ENCODE data around the gene HOTAIR. TPM values are rescaled to one million over a fixed set of nuclear protein-coding genes. Genes with fewer than 3 reads are reported as not detected.

HOTAIR gene
- total and polyA plus RNA-seq, 2 donors (not counting 3 experiments of a cell fraction or from before 2014, with no cell fraction given), result not detected

- Histone ChIP-seq H3K4me2 (ENCODE audit: insufficient read depth, low read length) (no peak overlapping the region), H2AFZ (ENCODE audit: low read depth, low read length) (no peak overlapping the region), H3K4me1 (ENCODE audit: control insufficient read depth, extremely low read depth, insufficient read depth, low read length) (no peaks in the 10 kb centered on the region), H4K20me1 (replicated peaks; ENCODE audit: control insufficient read depth, extremely low read depth, insufficient read depth, low read length) (no peaks in the 10 kb centered on the region), H3K9ac (replicated peaks; ENCODE audit: extremely low read depth, insufficient read depth, low read length) (no peak overlapping the region), H3K9me3 (replicated peaks; ENCODE audit: control insufficient read depth, insufficient read depth, low read length) (no peaks in the 10 kb centered on the region), H3K79me2 (ENCODE audit: control insufficient read depth, insufficient read depth, low read length) (no peaks in the 10 kb centered on the region), H3K4me3 (replicated peaks in 1 of 3; ENCODE audit: insufficient read depth in 1 of 3, low read depth in 1 of 3, low read length in 3 of 3) (no peak overlapping the region), H3K36me3 (ENCODE audit: control insufficient read depth in 2 of 2, extremely low read depth in 1 of 2, insufficient read depth in 2 of 2, low read length in 2 of 2) (no peaks in the 10 kb centered on the region), H3K9me1 (replicated peaks; ENCODE audit: control insufficient read depth, extremely low read depth, insufficient read depth, low read length) (no peaks in the 10 kb centered on the region), H3K27me3 (ENCODE audit: control insufficient read depth in 2 of 2, insufficient read depth in 2 of 2, low read length in 2 of 2) (peaks cover 88 to 98% of the 10 kb centered on the region in 2 experiments), H3K27ac (ENCODE audit: insufficient read depth, low read depth, low read length) (no peak overlapping the region)
- dilution Hi-C loops (cut with MboI; ENCODE audit: extremely low pct_ligation_motif_present, low sequenced_read_pairs) (no loop called here), intact Hi-C loops (cut with micrococcal nuclease) (no loop called here)
- CTCF ChIA-PET, result interaction anchor here (0.6 to 1.1 kb wide), 2 partner anchors 15 to 232 kb away, joined by 4 read pairs; no protein-coding TSS in a partner anchor
- POLR2A ChIA-PET, result no interaction called here
- DNase-seq (ENCODE audit: low read depth, low spot score) (no peak), FAIRE-seq (no peak)
- BruUV-seq (replicated peaks), result no TSS peak
- no peak for TF ChIP-seq MYC (IDR thresholded peaks at IDR 0.05; ENCODE audit: low read depth, low read length)
- peak; percentile 90 for TF ChIP-seq EZH2 (IDR thresholded peaks at IDR 0.05; ENCODE audit: borderline replicate concordance, low read depth, low read length, severe bottlenecking)
- no peak for TF ChIP-seq GATA2 (IDR thresholded peaks at IDR 0.05; ENCODE audit: insufficient read depth, insufficient read length, low read depth, low read length)
Measured at GRCh38 chr12:53973236-53974042, 1.3 kb downstream of the HOTAIR start.

DNA sequence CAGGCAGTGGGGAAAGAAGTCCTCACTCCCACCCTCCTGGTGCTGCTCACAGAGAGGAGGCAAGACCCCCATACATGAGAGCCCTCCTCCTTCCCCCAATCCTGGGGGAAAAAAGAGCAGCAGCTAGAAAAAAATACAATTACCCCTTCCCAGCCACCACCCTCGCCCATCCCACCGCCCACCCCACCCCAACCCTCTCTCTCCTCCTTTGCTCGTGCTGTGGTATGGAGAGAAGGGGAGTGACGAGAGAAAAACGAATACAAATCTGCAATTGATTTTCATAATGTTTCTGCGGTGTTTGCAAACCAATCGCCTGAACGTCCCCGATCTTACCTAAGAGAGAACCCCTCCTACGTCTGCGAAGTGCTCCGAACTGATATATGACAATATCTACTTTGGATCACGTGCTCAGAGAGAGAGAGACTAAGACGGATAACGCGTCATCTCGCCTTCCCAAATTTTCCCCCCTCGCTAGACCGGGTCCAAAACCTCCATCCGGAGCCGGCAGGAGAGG, 2.0 kb downstream of the HOTAIR start, which contains the start of gene HOXC11:
Gene HOXC11, plus strand, starts transcription at position 405 of the 514 bp plus-strand sequence. CDS start 116 bp downstream, outside the sequence.
- Histone ChIP-seq H3K27ac (ENCODE audit: insufficient read depth, low read depth, low read length) (no peak within 1 kb of the TSS), H3K4me1 (ENCODE audit: control insufficient read depth, extremely low read depth, insufficient read depth, low read length) (no peaks in the 10 kb centered on the region), H3K27me3 (ENCODE audit: control insufficient read depth in 2 of 2, insufficient read depth in 2 of 2, low read length in 2 of 2) (peaks cover 89 to 99% of the 10 kb centered on the region in 2 experiments), H4K20me1 (replicated peaks; ENCODE audit: control insufficient read depth, extremely low read depth, insufficient read depth, low read length) (no peaks in the 10 kb centered on the region), H3K9me3 (replicated peaks; ENCODE audit: control insufficient read depth, insufficient read depth, low read length) (no peaks in the 10 kb centered on the region), H3K79me2 (ENCODE audit: control insufficient read depth, insufficient read depth, low read length) (no peaks in the 10 kb centered on the region), H3K4me2 (ENCODE audit: insufficient read depth, low read length) (no peak within 1 kb of the TSS), H2AFZ (ENCODE audit: low read depth, low read length) (no peak within 1 kb of the TSS), H3K9ac (replicated peaks; ENCODE audit: extremely low read depth, insufficient read depth, low read length) (no peak within 1 kb of the TSS), H3K9me1 (replicated peaks; ENCODE audit: control insufficient read depth, extremely low read depth, insufficient read depth, low read length) (no peaks in the 10 kb centered on the region), H3K36me3 (ENCODE audit: control insufficient read depth in 2 of 2, extremely low read depth in 1 of 2, insufficient read depth in 2 of 2, low read length in 2 of 2) (no peaks in the 10 kb centered on the region), H3K4me3 (replicated peaks in 1 of 3; ENCODE audit: insufficient read depth in 1 of 3, low read depth in 1 of 3, low read length in 3 of 3) (no peak within 1 kb of the TSS)
- intact Hi-C loops (cut with micrococcal nuclease) (no loop called here), dilution Hi-C loops (cut with MboI; ENCODE audit: extremely low pct_ligation_motif_present, low sequenced_read_pairs) (no loop called here)
- TF ChIP-seq POLR2AphosphoS5 (IDR thresholded peaks at IDR 0.05; ENCODE audit: insufficient read depth, low read depth, low read length) (no peak), CTCF (IDR thresholded peaks at IDR 0.05; ENCODE audit: extremely low read depth in 1 of 2, insufficient read depth in 1 of 2, low read depth in 1 of 2, low read length in 2 of 2) (no peak), MYC (IDR thresholded peaks at IDR 0.05; ENCODE audit: low read depth, low read length) (no peak), EZH2 (IDR thresholded peaks at IDR 0.05; ENCODE audit: borderline replicate concordance, low read depth, low read length, severe bottlenecking) (no peak), POLR2A (IDR thresholded peaks at IDR 0.05; ENCODE audit: low read depth, low read length) (no peak), FOS (IDR thresholded peaks at IDR 0.05; ENCODE audit: borderline replicate concordance, insufficient read depth, low read length) (no peak), GATA2 (IDR thresholded peaks at IDR 0.05; ENCODE audit: insufficient read depth, insufficient read length, low read depth, low read length) (no peak), JUN (IDR thresholded peaks at IDR 0.05; ENCODE audit: borderline replicate concordance, insufficient read depth, insufficient read length, low read depth) (no peak)
- POLR2A ChIA-PET, result no interaction called here
- DNase-seq (ENCODE audit: low read depth, low spot score) (no peak), FAIRE-seq (no peak)
- no TSS peak for BruUV-seq (replicated peaks)
- CTCF ChIA-PET, result interaction anchor here (1.1 to 1.2 kb wide), 2 partner anchors 229 to 233 kb away, joined by 4 to 5 read pairs; no protein-coding TSS in a partner anchor
